ENCODE data around the gene NSL1. TPM values are rescaled to one million over a fixed set of nuclear protein-coding genes. Genes with fewer than 3 reads are reported as not detected.
A peak's percentile ranks its signal among the peaks of the same experiment; 100 is the strongest.

Gene NSL1
- polyA plus RNA-seq, 3 donors, result 16.8 to 80.3 (median 62.3) TPM

- no peak overlapping the region for H3K4me3 Mint-ChIP-seq
- no peaks in the 10 kb centered on the region for H3K27me3 Mint-ChIP-seq (ENCODE audit: low read depth in 3 of 3)
- H3K4me3 ChIP-seq (replicated peaks in 1 of 3; ENCODE audit: low read depth in 2 of 3, low read length in 3 of 3), result no peak overlapping the region
- intact Hi-C loops (cut with micrococcal nuclease), result no loop called here
- H2AFZ ChIP-seq (ENCODE audit: insufficient read depth, low read depth, low read length, poor library complexity, severe bottlenecking), result no peak overlapping the region
- DNase-seq, result no peak
- H3K4me1 ChIP-seq (ENCODE audit: control insufficient read depth in 1 of 2, insufficient read depth in 2 of 2, low read length in 2 of 2), result peaks cover 9% of the 10 kb centered on the region in 2 donors
- no peaks in the 10 kb centered on the region for H3K79me2 ChIP-seq (ENCODE audit: insufficient read depth, low read length)
- TF ChIP-seq, protein P1, sequence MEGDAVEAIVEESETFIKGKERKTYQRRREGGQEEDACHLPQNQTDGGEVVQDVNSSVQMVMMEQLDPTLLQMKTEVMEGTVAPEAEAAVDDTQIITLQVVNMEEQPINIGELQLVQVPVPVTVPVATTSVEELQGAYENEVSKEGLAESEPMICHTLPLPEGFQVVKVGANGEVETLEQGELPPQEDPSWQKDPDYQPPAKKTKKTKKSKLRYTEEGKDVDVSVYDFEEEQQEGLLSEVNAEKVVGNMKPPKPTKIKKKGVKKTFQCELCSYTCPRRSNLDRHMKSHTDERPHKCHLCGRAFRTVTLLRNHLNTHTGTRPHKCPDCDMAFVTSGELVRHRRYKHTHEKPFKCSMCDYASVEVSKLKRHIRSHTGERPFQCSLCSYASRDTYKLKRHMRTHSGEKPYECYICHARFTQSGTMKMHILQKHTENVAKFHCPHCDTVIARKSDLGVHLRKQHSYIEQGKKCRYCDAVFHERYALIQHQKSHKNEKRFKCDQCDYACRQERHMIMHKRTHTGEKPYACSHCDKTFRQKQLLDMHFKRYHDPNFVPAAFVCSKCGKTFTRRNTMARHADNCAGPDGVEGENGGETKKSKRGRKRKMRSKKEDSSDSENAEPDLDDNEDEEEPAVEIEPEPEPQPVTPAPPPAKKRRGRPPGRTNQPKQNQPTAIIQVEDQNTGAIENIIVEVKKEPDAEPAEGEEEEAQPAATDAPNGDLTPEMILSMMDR (IDR thresholded peaks at IDR 0.05), result no peak
- H3K27me3 ChIP-seq (ENCODE audit: control insufficient read depth in 2 of 2, insufficient read depth in 2 of 2, low read length in 2 of 2), result no peaks in the 10 kb centered on the region
- no peaks in the 10 kb centered on the region for H3K9me3 ChIP-seq (replicated peaks in 1 of 2; ENCODE audit: control insufficient read depth in 1 of 2, insufficient read depth in 1 of 2, low read length in 2 of 2)
- H3K36me3 Mint-ChIP-seq, result peaks cover 21 to 23% of the 10 kb centered on the region in 2 donors
- peaks cover 13% of the 10 kb centered on the region for H3K4me1 Mint-ChIP-seq
- no peaks in the 10 kb centered on the region for H4K20me1 ChIP-seq (ENCODE audit: insufficient read depth, low read length)
- H3K9me3 Mint-ChIP-seq, result peaks cover 0 to 2% (median 0%) of the 10 kb centered on the region in 7 donors
- 100% methylated on average over 1 of the region's 5 CpGs for WGBS (ENCODE audit: insufficient coverage)
- peak overlapping the region in 1 of 7 donors; percentile 20 for H3K27ac Mint-ChIP-seq
- H3K27ac ChIP-seq (ENCODE audit: low read depth in 1 of 2, low read length in 2 of 2), result no peak overlapping the region
- H3K36me3 ChIP-seq (replicated peaks in 1 of 2; ENCODE audit: control insufficient read depth in 1 of 2, insufficient read depth in 2 of 2, low read length in 2 of 2), result peaks cover 6 to 19% of the 10 kb centered on the region in 2 donors
- H3K9ac ChIP-seq (ENCODE audit: insufficient read depth, low read length, poor library complexity, severe bottlenecking), result no peak overlapping the region
- H3K4me2 ChIP-seq (replicated peaks; ENCODE audit: extremely low read depth, low read length, poor library complexity, severe bottlenecking), result no peak overlapping the region
Observed at GRCh38 chr1:212814537-212815334, 23.2 kb upstream of the NSL1 start.

- Histone ChIP-seq H4K20me1 (ENCODE audit: insufficient read depth, low read length) (no peaks in the 10 kb centered on the region), H3K79me2 (ENCODE audit: insufficient read depth, low read length) (no peaks in the 10 kb centered on the region), H3K27ac (ENCODE audit: low read depth in 1 of 2, low read length in 2 of 2) (no peak overlapping the region), H3K36me3 (replicated peaks in 1 of 2; ENCODE audit: control insufficient read depth in 1 of 2, insufficient read depth in 2 of 2, low read length in 2 of 2) (peaks cover 71% of the 10 kb centered on the region in 2 donors), H3K9me3 (replicated peaks in 1 of 2; ENCODE audit: control insufficient read depth in 1 of 2, insufficient read depth in 1 of 2, low read length in 2 of 2) (no peaks in the 10 kb centered on the region), H3K9ac (ENCODE audit: insufficient read depth, low read length, poor library complexity, severe bottlenecking) (no peak overlapping the region), H3K4me2 (replicated peaks; ENCODE audit: extremely low read depth, low read length, poor library complexity, severe bottlenecking) (no peak overlapping the region), H3K4me1 (ENCODE audit: control insufficient read depth in 1 of 2, insufficient read depth in 2 of 2, low read length in 2 of 2) (no peaks in the 10 kb centered on the region), H3K27me3 (ENCODE audit: control insufficient read depth in 2 of 2, insufficient read depth in 2 of 2, low read length in 2 of 2) (no peaks in the 10 kb centered on the region), H2AFZ (ENCODE audit: insufficient read depth, low read depth, low read length, poor library complexity, severe bottlenecking) (no peak overlapping the region), H3K4me3 (replicated peaks in 1 of 3; ENCODE audit: low read depth in 2 of 3, low read length in 3 of 3) (no peak overlapping the region)
- H3K4me1 Mint-ChIP-seq, result no peaks in the 10 kb centered on the region
- WGBS (ENCODE audit: insufficient coverage), result no CpG with 5 or more reads among the region's 3 CpGs
- peaks cover 0 to 2% (median 0%) of the 10 kb centered on the region in 7 donors for H3K9me3 Mint-ChIP-seq
- intact Hi-C loops (cut with micrococcal nuclease), result no loop called here
- DNase-seq, result no peak
- no peaks in the 10 kb centered on the region for H3K27me3 Mint-ChIP-seq (ENCODE audit: low read depth in 3 of 3)
- H3K27ac Mint-ChIP-seq, result no peak overlapping the region
- H3K36me3 Mint-ChIP-seq, result peaks cover 58 to 72% of the 10 kb centered on the region in 2 donors
- no peak overlapping the region for H3K4me3 Mint-ChIP-seq
- TF ChIP-seq, protein P1 (IDR thresholded peaks at IDR 0.05), result no peak
Observed at GRCh38 chr1:212805767-212806166, 14.2 kb upstream of the NSL1 start.
